RWPE1 (cell line): ENCODE results near the gene CLDN19.

Experiments used
- CTCF ChIA-PET: fragments of 350-600 bp; sonication (Branson Sonifier 250); formaldehyde crosslinking; extraction: SDS; loops from one replicate; lab custom pipeline; 2021; lab: Yijun Ruan, JAX
- POLR2A ChIA-PET: fragments of 400-600 bp; formaldehyde crosslinking; extraction: SDS; loops from one replicate; lab custom pipeline; 2020; ENCODE audit warnings: antibody characterized with exemption; ENCODE audit not compliant: low non-redundant PET; lab: Yijun Ruan, JAX
- DNase-seq: peaks from one replicate; pipeline ENCODE4 v3.0.0; 2012; ENCODE audit warnings: low spot score
- H3K27ac ChIP-seq: fragments of 450-650 bp; 2 replicates; pipeline ENCODE4 v1.5.1; 2017
- CTCF ChIP-seq: fragments of 450-650 bp; conservative IDR thresholded peaks from 2 replicates; pipeline ENCODE4 v1.5.1; 2017; ENCODE audit warnings: low read depth, mild to moderate bottlenecking

The CLDN19 gene

GRCh38 chr1:42773420-42773819, 33.4 kb upstream of the CLDN19 start:
- no peak overlapping the region for H3K27ac ChIP-seq
- CTCF ChIA-PET: interaction anchor here (1.2 kb wide), 1 partner anchor 300 kb away, joined by 3 read pairs; no protein-coding TSS in a partner anchor
- POLR2A ChIA-PET: no interaction called here
- TF ChIP-seq CTCF: no peak
- no peak for DNase-seq

GRCh38 chr1:42769811-42770210, 29.8 kb upstream of the CLDN19 start:
- ChIA-PET CTCF (interaction anchor here (0.6 to 0.7 kb wide), 2 partner anchors 87 to 350 kb away, joined by 3 to 4 read pairs; no protein-coding TSS in a partner anchor), POLR2A (no interaction called here)
- no peak for DNase-seq
- no peak overlapping the region for H3K27ac ChIP-seq
- no peak for TF ChIP-seq CTCF

- POLR2A ChIA-PET: no interaction called here
- CTCF ChIA-PET: interaction anchor here (0.6 to 0.7 kb wide), 3 partner anchors 21 to 517 kb away, joined by 3 to 5 read pairs (median 3); partner anchors contain the start of gene C1orf210
- DNase-seq: no peak
- no peak for TF ChIP-seq CTCF
- no peak overlapping the region for H3K27ac ChIP-seq
Observed at GRCh38 chr1:42768172-42768571, 28.1 kb upstream of the CLDN19 start.

- TF ChIP-seq CTCF: no peak
- H3K27ac ChIP-seq: peak overlapping the region; percentile 81
- POLR2A ChIA-PET: interaction anchor here (1.0 to 1.4 kb wide), 3 partner anchors 9 to 85 kb away, joined by 3 to 5 read pairs (median 4); no protein-coding TSS in a partner anchor
- CTCF ChIA-PET: no interaction called here
- DNase-seq: no peak
Observed at GRCh38 chr1:42767510-42768000, 27.5 kb upstream of the CLDN19 start.

- peak within 1 kb of the TSS; percentile 81 for H3K27ac ChIP-seq
- CTCF ChIA-PET: interaction anchor here (0.7 to 1.1 kb wide), 4 partner anchors 11 to 420 kb away, joined by 3 to 8 read pairs (median 3); no protein-coding TSS in a partner anchor
- TF ChIP-seq CTCF: no peak
- POLR2A ChIA-PET: interaction anchor here (0.6 to 1.4 kb wide), 7 partner anchors 9 to 883 kb away, joined by 3 to 5 read pairs (median 3); no protein-coding TSS in a partner anchor
- DNase-seq: peak; percentile 96
Observed at GRCh38 chr1:42766741-42767509, 26.9 kb upstream of the CLDN19 start, which contains the start of the genes C1orf50 and P3H1. C1orf50 (plus strand) TSS chr1:42767249; CDS start chr1:42767312, 63 bp downstream. P3H1 (minus strand) TSS chr1:42767028; CDS start chr1:42766971, 57 bp downstream.
